ENCODE data around the gene SNRK.

The SNRK gene

DNA sequence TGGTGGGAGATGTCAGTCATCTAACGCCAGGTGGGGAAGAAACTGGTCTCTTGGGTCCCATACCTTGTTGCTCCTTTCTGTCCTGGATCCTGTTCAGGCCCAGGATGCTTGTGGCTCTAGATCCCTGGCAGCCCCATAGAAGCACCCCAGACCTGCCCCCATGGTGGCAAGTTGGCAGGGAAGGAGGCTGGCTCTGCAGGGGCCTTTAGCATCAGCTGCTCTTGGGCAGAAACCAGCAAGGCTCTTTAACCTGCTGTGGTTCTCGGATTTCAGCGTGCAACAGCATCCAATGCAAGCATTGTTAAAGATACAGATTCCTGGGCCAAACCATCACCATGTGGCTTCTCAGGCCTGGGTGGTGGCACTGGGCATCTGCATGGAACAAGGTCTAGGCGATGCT lies 75.8 kb downstream of the SNRK start:
- no peak for TF ChIP-seq ZFX (IDR thresholded peaks at IDR 0.05; ENCODE audit: borderline replicate concordance)
- TF ChIP-seq, protein P1, sequence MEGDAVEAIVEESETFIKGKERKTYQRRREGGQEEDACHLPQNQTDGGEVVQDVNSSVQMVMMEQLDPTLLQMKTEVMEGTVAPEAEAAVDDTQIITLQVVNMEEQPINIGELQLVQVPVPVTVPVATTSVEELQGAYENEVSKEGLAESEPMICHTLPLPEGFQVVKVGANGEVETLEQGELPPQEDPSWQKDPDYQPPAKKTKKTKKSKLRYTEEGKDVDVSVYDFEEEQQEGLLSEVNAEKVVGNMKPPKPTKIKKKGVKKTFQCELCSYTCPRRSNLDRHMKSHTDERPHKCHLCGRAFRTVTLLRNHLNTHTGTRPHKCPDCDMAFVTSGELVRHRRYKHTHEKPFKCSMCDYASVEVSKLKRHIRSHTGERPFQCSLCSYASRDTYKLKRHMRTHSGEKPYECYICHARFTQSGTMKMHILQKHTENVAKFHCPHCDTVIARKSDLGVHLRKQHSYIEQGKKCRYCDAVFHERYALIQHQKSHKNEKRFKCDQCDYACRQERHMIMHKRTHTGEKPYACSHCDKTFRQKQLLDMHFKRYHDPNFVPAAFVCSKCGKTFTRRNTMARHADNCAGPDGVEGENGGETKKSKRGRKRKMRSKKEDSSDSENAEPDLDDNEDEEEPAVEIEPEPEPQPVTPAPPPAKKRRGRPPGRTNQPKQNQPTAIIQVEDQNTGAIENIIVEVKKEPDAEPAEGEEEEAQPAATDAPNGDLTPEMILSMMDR (IDR thresholded peaks at IDR 0.05): no peak
- H3K27ac ChIP-seq: no peak overlapping the region

DNA sequence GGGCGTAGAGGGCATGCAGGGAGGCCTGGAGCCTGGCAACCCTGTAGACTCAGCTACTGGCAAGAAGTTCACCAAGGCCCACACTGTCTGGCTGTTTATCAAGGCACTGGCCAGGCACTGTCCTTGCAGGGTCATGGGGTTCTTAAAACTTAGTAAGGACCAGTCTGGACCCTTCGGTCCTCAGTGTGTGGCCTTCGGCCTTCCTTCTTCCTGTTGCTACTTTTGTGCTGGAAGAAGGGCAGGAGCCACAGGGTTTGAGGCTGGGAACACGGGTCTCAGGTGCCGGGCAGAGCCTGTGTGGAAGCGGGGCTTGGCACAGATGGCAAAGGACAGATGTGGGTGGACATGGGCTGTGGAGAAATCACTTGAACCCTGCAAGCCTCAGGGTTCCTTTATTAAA lies 76.6 kb downstream of the SNRK start:
- H3K27ac ChIP-seq: no peak overlapping the region
- no peak for TF ChIP-seq ZFX (IDR thresholded peaks at IDR 0.05; ENCODE audit: borderline replicate concordance)
- TF ChIP-seq, protein P1 (IDR thresholded peaks at IDR 0.05): no peak

DNA sequence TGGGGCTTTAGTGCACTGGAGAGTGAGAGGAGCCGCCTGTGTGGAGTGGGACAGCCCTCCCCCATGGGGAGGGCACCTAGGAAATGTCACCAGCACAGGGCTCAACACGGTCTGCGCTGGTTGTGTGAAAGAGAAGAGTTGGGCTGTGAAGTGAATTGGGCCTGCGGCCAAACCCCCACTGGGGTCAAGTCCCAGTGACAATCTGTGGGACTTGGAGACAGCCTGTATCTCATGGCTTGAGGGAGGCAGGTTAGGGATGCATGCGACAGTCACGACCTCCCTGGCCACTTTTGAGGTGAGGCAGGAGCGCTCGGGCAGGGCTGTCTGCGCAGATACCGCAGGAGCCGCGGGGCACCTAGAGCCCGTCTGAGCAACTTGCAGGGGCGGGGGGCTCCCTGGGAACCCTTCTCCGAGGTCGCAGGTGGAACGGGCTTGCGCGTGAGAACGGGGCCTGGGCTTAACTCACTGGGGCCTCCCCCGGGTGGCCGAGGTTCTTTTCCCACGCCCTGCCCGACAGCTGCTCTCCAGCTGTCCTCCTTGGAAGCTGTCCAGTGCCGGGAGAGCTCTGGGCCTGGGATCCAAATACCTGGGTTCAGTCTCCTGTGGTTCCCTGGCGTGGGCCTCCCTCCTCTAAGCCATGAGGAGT lies 77.4 kb downstream of the SNRK start:
- H3K27ac ChIP-seq: no peak overlapping the region
- TF ChIP-seq, protein P1 (IDR thresholded peaks at IDR 0.05): no peak
- no peak for TF ChIP-seq ZFX (IDR thresholded peaks at IDR 0.05; ENCODE audit: borderline replicate concordance)

DNA sequence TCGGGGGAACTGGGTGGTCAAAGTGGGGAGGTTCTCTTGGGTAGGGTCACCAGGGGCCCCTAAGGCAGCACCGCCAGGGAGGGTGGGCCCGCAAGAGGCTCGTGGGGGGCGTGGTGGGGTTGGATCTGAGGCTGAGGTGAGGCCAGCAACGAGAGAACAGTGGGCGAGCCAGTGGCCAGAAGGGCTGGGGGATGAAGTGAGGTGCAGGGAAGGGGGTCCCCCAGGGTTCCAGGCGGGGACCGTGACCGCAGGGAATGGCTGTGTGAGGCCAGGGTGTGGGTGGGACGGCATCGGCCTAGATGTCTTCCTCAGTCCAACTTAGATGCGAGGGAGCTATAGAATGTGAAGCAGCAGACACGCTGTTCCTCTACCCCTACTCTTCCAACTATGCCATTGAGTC lies 78.2 kb downstream of the SNRK start:
- TF ChIP-seq, protein P1 (IDR thresholded peaks at IDR 0.05): no peak
- no peak for TF ChIP-seq ZFX (IDR thresholded peaks at IDR 0.05; ENCODE audit: borderline replicate concordance)
- no peak overlapping the region for H3K27ac ChIP-seq

DNA sequence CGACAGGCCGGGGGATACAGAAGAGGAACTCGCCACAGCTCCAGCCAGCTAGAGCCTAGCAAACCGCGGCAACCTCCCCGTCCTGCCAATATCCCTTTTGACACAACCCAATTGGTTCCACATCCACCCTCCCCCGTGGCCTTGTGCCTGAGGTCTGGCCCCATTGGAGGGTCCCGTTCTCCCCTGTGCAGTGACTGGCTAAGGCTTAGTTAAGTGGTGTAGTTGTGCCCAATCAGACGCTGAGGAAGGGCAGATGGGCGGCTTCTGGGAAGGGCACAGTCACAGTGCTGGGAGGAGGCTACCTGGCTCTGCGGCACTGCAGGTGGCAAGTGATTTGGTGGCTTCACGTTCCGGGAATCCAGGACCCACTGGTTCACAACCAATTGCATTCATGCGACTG lies 78.6 kb downstream of the SNRK start:
- H3K27ac ChIP-seq: no peak overlapping the region
- TF ChIP-seq ZFX (IDR thresholded peaks at IDR 0.05; ENCODE audit: borderline replicate concordance): no peak
- TF ChIP-seq, protein P1 (IDR thresholded peaks at IDR 0.05): no peak

DNA sequence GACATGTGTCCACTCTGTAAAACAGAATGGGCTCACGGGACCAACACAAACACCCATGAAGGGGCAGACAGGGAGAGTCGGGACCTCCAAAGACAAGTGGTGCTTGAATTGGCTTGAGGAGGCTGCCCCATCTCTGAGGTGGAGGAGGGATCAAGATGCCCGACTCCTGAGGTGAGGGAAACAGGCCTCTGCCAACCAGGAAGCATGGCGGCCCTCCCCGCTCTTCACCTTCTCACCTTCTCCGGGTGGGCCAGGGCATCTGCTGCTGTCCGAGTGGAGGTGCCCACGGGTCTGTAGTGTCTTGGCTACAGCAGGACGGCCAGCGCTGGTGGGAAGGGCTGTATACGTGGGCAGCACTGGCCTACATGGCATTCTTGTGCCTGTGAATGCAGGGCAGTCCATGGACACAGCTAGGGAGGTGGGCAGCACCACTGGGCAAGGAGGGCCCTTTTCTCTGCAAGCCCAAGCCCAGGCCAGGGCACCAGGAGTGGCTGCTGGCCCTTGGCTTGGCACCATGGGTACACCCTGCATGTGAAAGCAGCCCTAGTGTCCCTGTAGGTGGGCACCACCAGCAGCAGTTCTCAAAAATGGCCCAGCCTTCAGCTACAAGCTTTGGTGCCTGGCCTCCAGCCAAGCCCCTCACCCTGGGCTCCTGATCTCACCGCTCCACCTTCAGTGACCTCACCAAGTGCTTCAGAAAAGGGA lies 79.4 kb downstream of the SNRK start:
- no peak overlapping the region for H3K27ac ChIP-seq
- TF ChIP-seq, protein P1 (IDR thresholded peaks at IDR 0.05): no peak
- TF ChIP-seq ZFX (IDR thresholded peaks at IDR 0.05; ENCODE audit: borderline replicate concordance): no peak

DNA sequence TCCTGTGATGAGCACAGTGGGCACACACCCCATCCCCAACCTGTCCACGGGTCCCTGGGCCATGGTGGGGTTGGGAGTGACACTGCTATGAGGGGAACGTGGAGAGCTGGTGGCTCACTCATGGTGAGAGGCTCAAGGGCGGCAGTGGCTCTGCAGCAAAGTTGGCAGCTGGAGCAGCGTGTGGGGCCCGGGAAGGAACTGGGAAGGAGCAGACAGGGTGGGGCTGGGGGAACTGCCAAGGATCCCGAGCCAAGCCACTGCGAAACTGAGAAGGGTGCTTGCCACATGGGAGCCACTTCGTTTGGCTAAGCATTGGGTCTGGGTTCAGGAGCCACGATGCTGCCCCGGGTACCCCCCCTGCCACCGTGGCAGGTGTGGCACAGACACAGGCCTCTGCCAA lies 80.1 kb downstream of the SNRK start:
- TF ChIP-seq, protein P1 (IDR thresholded peaks at IDR 0.05): no peak
- no peak for TF ChIP-seq ZFX (IDR thresholded peaks at IDR 0.05; ENCODE audit: borderline replicate concordance)

More for the DNA sequence above, 80.1 kb downstream of the SNRK start:
- no peak overlapping the region for H3K27ac ChIP-seq
